Measurements from ENCODE around the gene TBCK.

DNA sequence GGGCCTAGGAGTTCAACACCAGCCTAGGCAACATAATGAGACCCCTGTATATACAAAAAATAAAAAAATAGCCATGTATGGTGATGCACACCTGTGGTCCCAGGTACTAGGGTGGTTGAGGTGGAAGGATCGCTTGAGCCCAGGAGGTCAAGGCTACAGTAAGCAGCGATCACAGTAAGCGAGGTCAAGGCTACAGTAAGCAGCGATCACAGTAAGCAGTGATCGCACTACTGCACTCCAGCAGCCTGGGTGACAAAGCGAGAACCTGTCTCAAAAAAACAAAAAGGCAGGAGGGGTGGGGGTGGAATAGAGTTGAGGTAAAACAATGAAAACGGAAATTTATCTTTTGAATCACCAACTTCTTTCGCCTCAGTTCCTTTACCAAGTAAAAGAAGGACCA, 29.4 kb downstream of the TBCK start:
- TF ChIP-seq, protein P1, sequence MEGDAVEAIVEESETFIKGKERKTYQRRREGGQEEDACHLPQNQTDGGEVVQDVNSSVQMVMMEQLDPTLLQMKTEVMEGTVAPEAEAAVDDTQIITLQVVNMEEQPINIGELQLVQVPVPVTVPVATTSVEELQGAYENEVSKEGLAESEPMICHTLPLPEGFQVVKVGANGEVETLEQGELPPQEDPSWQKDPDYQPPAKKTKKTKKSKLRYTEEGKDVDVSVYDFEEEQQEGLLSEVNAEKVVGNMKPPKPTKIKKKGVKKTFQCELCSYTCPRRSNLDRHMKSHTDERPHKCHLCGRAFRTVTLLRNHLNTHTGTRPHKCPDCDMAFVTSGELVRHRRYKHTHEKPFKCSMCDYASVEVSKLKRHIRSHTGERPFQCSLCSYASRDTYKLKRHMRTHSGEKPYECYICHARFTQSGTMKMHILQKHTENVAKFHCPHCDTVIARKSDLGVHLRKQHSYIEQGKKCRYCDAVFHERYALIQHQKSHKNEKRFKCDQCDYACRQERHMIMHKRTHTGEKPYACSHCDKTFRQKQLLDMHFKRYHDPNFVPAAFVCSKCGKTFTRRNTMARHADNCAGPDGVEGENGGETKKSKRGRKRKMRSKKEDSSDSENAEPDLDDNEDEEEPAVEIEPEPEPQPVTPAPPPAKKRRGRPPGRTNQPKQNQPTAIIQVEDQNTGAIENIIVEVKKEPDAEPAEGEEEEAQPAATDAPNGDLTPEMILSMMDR (IDR thresholded peaks at IDR 0.05), result no peak
- TF ChIP-seq, protein P2, sequence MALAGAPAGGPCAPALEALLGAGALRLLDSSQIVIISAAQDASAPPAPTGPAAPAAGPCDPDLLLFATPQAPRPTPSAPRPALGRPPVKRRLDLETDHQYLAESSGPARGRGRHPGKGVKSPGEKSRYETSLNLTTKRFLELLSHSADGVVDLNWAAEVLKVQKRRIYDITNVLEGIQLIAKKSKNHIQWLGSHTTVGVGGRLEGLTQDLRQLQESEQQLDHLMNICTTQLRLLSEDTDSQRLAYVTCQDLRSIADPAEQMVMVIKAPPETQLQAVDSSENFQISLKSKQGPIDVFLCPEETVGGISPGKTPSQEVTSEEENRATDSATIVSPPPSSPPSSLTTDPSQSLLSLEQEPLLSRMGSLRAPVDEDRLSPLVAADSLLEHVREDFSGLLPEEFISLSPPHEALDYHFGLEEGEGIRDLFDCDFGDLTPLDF (CRISPR knock-in tag; IDR thresholded peaks at IDR 0.05), result no peak
- TF ChIP-seq, protein P3, sequence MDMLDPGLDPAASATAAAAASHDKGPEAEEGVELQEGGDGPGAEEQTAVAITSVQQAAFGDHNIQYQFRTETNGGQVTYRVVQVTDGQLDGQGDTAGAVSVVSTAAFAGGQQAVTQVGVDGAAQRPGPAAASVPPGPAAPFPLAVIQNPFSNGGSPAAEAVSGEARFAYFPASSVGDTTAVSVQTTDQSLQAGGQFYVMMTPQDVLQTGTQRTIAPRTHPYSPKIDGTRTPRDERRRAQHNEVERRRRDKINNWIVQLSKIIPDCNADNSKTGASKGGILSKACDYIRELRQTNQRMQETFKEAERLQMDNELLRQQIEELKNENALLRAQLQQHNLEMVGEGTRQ (CRISPR knock-in tag; IDR thresholded peaks at IDR 0.05), result no peak
- no peak for TF ChIP-seq JUN (CRISPR knock-in tag; IDR thresholded peaks at IDR 0.05)

Data from WTC11 (cell line).